T-cell (primary cell): ENCODE data around the gene YY2. TPM values are rescaled to one million over a fixed set of nuclear protein-coding genes. Genes with fewer than 3 reads are reported as not detected.

Experiments used
- total RNA-seq, 35 experiments: library from RNA in 6 of 35; stranded (reverse) in 6 of 35; fragments of 120-200 nt in 1 of 35; gene quantifications; one replicate each; pipeline versions ENCODE4 v1.2.1 to v1.2.4 and lab custom pipeline; 2013 to 2026

Gene YY2
- total RNA-seq, 5 donors from 2014 or later (not counting 1 experiment from before 2014, with no cell fraction given) = 0.61 to 2.4 (median 1.3) TPM

Other genes with a start within 250 kb of the YY2 start
- 1 to 10 TPM in 4 of 5 donors, under 1 TPM in 1; 0.68 to 2.7 (median 2.6) TPM for gene KLHL34, start 197.7 kb upstream of the YY2 start, total RNA-seq
- not detected for gene SMPX, start 97.9 kb upstream of the YY2 start, total RNA-seq
- 1 to 10 TPM; 4.8 to 8.0 (median 6.0) TPM for gene MBTPS2, start 16.4 kb upstream of the YY2 start, total RNA-seq
- 10 to 100 TPM; 17.2 to 21.9 (median 18.5) TPM for gene SMS, start 84.7 kb downstream of the YY2 start, total RNA-seq
- gene PHEX, start 176.3 kb downstream of the YY2 start, total RNA-seq = under 1 TPM; 0.07 to 0.35 (median 0.16) TPM